T1000 (cell line): ENCODE results near the gene DHRS12.
"Not testable (repeated sequence)": the region's sequence is repeated elsewhere in the genome, so short reads cannot be mapped to it uniquely, and the experiment has no call there.

ENCODE experiments used
- DNase-seq: peaks from one replicate; lab custom pipeline; 2025; ENCODE audit warnings: mixed read lengths; lab: John Stamatoyannopoulos, UW

Gene DHRS12

GRCh38 chr13:51827254-51827653, 23.3 kb upstream of the DHRS12 start:
- DNase-seq: no peak

- DNase-seq: no peak
These were observed 22.6 kb upstream of the DHRS12 start for GRCh38 chr13:51826606-51827005.

GRCh38 chr13:51825681-51826254, 21.8 kb upstream of the DHRS12 start:
- no peak for DNase-seq

GRCh38 chr13:51825165-51825592, 21.2 kb upstream of the DHRS12 start:
- DNase-seq: no peak

- not testable (repeated sequence) for DNase-seq
These were observed 20.7 kb upstream of the DHRS12 start for GRCh38 chr13:51824712-51825111.

GRCh38 chr13:51823863-51824262, 19.9 kb upstream of the DHRS12 start:
- no peak for DNase-seq

GRCh38 chr13:51823359-51823758, 19.4 kb upstream of the DHRS12 start:
- no peak for DNase-seq

GRCh38 chr13:51822106-51822815, 18.3 kb upstream of the DHRS12 start:
- no peak for DNase-seq

GRCh38 chr13:51821606-51822005, 17.6 kb upstream of the DHRS12 start:
- no peak for DNase-seq

GRCh38 chr13:51820016-51820597, 16.1 kb upstream of the DHRS12 start:
- no peak for DNase-seq

GRCh38 chr13:51819544-51819943, 15.6 kb upstream of the DHRS12 start:
- DNase-seq: no peak

GRCh38 chr13:51818781-51819511, 15.0 kb upstream of the DHRS12 start:
- no peak for DNase-seq

GRCh38 chr13:51818276-51818675, 14.3 kb upstream of the DHRS12 start:
- DNase-seq: no peak

GRCh38 chr13:51817717-51818116, 13.8 kb upstream of the DHRS12 start:
- no peak for DNase-seq

- DNase-seq: no peak
These were observed 12.8 kb upstream of the DHRS12 start for GRCh38 chr13:51816604-51817249.

GRCh38 chr13:51815848-51816247, 11.9 kb upstream of the DHRS12 start:
- DNase-seq: no peak

- no peak for DNase-seq
These were observed 11.1 kb upstream of the DHRS12 start for GRCh38 chr13:51814825-51815650.

GRCh38 chr13:51814071-51814470, 10.1 kb upstream of the DHRS12 start:
- DNase-seq: no peak

GRCh38 chr13:51811920-51812451, 8.0 kb upstream of the DHRS12 start:
- DNase-seq: no peak

GRCh38 chr13:51811046-51811445, 7.1 kb upstream of the DHRS12 start:
- no peak for DNase-seq

- DNase-seq: no peak
These were observed 4.8 kb upstream of the DHRS12 start for GRCh38 chr13:51808811-51809210.
